MCF 10A (cell line): Measurements from ENCODE around the gene CCDC136. TPM values are rescaled to one million over a fixed set of nuclear protein-coding genes. Genes with fewer than 3 reads are reported as not detected.

ENCODE experiments used
- BruUV-seq: library from RNA; stranded (reverse); fragments of 400-500 nt; replicated peaks from 2 replicates; lab custom pipeline; 2021; lab: Mats Ljungman, UMichigan
- CTCF ChIA-PET: fragments of 300-600 bp; sonication (Branson Sonifier 250); formaldehyde crosslinking; extraction: SDS; loops from one replicate; lab custom pipeline; 2021; ENCODE audit warnings: antibody characterized with exemption, inconsistent platforms; lab: Yijun Ruan, JAX
- POLR2A ChIA-PET: fragments of 300-600, 350-650 bp; sonication (Branson Sonifier 250); formaldehyde crosslinking; extraction: SDS; loops from one replicate; lab custom pipeline; 2020; ENCODE audit warnings: antibody characterized with exemption, inconsistent platforms; lab: Yijun Ruan, JAX
- DNase-seq: peaks from one replicate; pipeline ENCODE4 v3.0.0-alpha.2; 2018; ENCODE audit not compliant: unreplicated experiment
- H3K27ac Mint-ChIP-seq: one replicate; pipeline ENCODE4 v1.8.0; 2022; ENCODE audit warnings: mild to moderate bottlenecking, low read depth, mixed read lengths; ENCODE audit not compliant: unreplicated experiment
- H3K27me3 Mint-ChIP-seq: one replicate; pipeline ENCODE4 v1.8.0; 2022; ENCODE audit warnings: mixed read lengths; ENCODE audit not compliant: insufficient read depth, unreplicated experiment
- H3K36me3 Mint-ChIP-seq: one replicate; pipeline ENCODE4 v1.8.0; 2022; ENCODE audit warnings: mild to moderate bottlenecking, moderate library complexity, mixed read lengths; ENCODE audit not compliant: insufficient read depth, unreplicated experiment
- H3K4me1 Mint-ChIP-seq: one replicate; pipeline ENCODE4 v1.8.0; 2022; ENCODE audit warnings: mixed read lengths; ENCODE audit not compliant: insufficient read depth, unreplicated experiment
- H3K4me3 Mint-ChIP-seq: one replicate; pipeline ENCODE4 v1.8.0; 2022; ENCODE audit warnings: mild to moderate bottlenecking, moderate library complexity, mixed read lengths; ENCODE audit not compliant: unreplicated experiment
- H3K9me3 Mint-ChIP-seq: one replicate; pipeline ENCODE4 v1.8.0; 2022; ENCODE audit warnings: mixed read lengths; ENCODE audit not compliant: unreplicated experiment
- intact Hi-C: fragments of 100-400 bp; cut with micrococcal nuclease; formaldehyde crosslinking; loops from 2 replicates; pipeline ENCODE4 v1.14.1; 2022
- total RNA-seq: library from RNA; stranded (reverse); gene quantifications from 2 replicates; pipeline ENCODE4 v1.2.3, GENCODE V29; 2022
- TF ChIP-seq, protein P1 (sequence below): fragments of 200-600 bp; IDR thresholded peaks from one replicate; pipeline ENCODE4 v1.8.0; 2022; ENCODE audit warnings: antibody characterized with exemption, mild to moderate bottlenecking; ENCODE audit not compliant: unreplicated experiment

The CCDC136 gene
- total RNA-seq, 1 experiment from 2014 or later = 3.5 TPM

DNA sequence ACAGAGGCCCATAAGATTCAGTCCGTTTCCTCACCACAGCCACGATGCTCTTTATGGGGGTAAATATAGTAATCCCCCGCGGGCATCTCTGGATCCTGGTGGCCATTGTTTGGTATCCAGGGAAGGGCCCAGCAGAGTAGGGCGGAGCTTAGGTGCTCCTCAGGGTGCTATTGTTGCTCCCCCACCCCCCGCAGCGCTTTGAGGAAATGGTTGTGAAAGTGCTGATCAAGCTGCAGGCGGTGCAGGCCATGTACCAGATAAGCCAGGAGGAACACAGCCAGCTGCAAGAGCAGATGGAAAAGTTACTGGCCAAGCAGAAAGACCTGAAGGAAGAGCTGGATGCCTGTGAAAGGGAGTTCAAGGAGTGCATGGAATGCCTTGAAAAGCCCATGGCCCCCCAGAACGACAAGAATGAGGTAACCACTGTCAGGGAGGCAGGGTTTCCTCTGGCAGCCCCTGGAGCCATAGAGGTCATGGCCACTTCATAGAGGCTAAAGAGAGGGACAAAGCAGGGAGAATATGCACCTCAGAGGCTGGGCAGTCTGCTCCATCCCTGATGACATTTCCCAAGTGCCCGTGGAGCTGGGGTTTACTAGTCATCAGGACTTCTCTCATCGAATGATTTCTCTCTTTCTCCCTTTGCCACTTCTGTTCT, 20.9 kb downstream of the CCDC136 start:
- H3K4me3 Mint-ChIP-seq = no peak overlapping the region
- intact Hi-C loops = no loop called here
- DNase-seq = no peak
- H3K27ac Mint-ChIP-seq = no peak overlapping the region
- no peaks in the 10 kb centered on the region for H3K9me3 Mint-ChIP-seq
- ChIA-PET POLR2A (interaction anchor here (0.6 to 1.4 kb wide), 2 partner anchors 11 to 1011 kb away, joined by 3 to 4 read pairs; no protein-coding TSS in a partner anchor), CTCF (no interaction called here)
- TF ChIP-seq, protein P1, sequence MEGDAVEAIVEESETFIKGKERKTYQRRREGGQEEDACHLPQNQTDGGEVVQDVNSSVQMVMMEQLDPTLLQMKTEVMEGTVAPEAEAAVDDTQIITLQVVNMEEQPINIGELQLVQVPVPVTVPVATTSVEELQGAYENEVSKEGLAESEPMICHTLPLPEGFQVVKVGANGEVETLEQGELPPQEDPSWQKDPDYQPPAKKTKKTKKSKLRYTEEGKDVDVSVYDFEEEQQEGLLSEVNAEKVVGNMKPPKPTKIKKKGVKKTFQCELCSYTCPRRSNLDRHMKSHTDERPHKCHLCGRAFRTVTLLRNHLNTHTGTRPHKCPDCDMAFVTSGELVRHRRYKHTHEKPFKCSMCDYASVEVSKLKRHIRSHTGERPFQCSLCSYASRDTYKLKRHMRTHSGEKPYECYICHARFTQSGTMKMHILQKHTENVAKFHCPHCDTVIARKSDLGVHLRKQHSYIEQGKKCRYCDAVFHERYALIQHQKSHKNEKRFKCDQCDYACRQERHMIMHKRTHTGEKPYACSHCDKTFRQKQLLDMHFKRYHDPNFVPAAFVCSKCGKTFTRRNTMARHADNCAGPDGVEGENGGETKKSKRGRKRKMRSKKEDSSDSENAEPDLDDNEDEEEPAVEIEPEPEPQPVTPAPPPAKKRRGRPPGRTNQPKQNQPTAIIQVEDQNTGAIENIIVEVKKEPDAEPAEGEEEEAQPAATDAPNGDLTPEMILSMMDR = no peak
- H3K4me1 Mint-ChIP-seq = peaks cover 6% of the 10 kb centered on the region
- peaks cover 27% of the 10 kb centered on the region for H3K27me3 Mint-ChIP-seq
- H3K36me3 Mint-ChIP-seq = peaks cover 10% of the 10 kb centered on the region
- no TSS peak for BruUV-seq

DNA sequence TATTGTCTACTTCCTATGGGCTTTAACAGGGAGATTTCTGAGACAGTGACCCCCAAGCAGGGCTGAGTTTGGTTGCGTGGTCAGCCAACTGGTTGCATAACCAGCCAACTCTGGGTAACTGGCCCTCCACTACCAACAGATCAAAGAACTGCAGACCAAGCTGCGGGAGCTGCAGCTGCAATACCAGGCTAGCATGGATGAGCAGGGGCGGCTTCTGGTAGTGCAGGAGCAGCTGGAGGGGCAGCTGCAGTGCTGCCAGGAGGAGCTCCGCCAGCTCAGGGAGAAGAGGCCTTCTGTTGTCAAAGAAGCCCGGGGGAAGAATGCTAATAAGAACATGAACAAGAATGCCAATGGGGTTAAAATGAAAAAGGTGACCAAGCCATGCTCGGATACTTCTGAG, 22.7 kb downstream of the CCDC136 start:
- ChIA-PET CTCF (no interaction called here), POLR2A (no interaction called here)
- Mint-ChIP-seq H3K36me3 (peaks cover under 1% of the 10 kb centered on the region), H3K4me3 (no peak overlapping the region), H3K27me3 (peaks cover 45% of the 10 kb centered on the region), H3K4me1 (peaks cover 6% of the 10 kb centered on the region), H3K27ac (no peak overlapping the region), H3K9me3 (no peaks in the 10 kb centered on the region)
- intact Hi-C loops = no loop called here
- no TSS peak for BruUV-seq
- TF ChIP-seq, protein P1 = no peak
- DNase-seq = no peak

DNA sequence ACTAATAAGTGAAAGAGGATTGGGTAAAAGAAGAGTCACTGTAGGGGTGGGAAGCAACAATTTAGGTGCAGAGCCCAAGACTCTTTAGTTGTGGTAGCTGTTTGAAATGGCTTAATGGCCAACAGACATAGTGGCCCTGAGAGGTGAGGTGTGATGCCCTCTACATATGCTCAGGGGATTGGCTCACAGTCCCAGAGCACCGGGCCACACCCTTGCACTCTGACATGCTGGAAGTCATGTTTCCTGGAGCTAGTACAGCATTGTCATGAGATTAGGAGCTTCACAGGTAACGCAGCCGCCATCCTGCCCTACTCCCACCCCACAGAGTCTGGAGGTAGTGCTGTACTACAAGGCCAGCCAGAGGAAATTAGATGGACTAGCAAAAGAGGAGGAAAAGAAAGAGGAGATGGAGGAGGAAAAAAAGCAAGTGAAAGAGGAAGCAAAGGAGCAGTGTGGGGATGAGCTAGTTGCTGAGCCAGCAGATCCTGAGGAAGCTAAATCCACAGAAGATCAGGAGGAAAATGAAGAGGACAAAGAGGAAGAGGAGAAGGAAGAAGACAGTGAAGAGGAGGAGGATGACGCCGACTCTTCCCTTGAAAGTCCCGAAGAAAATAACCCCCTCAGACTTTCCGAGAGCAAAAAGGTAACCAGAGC, 23.6 kb downstream of the CCDC136 start:
- POLR2A ChIA-PET = interaction anchor here (0.6 kb wide), 1 partner anchor 84 kb away, joined by 3 read pairs; no protein-coding TSS in a partner anchor
- no TSS peak for BruUV-seq
- Mint-ChIP-seq H3K9me3 (no peaks in the 10 kb centered on the region), H3K36me3 (no peaks in the 10 kb centered on the region), H3K4me3 (no peak overlapping the region), H3K4me1 (peaks cover 6% of the 10 kb centered on the region), H3K27me3 (peaks cover 54% of the 10 kb centered on the region), H3K27ac (no peak overlapping the region)
- intact Hi-C loops = no loop called here
- CTCF ChIA-PET = no interaction called here
- no peak for DNase-seq
- TF ChIP-seq, protein P1 = no peak

DNA sequence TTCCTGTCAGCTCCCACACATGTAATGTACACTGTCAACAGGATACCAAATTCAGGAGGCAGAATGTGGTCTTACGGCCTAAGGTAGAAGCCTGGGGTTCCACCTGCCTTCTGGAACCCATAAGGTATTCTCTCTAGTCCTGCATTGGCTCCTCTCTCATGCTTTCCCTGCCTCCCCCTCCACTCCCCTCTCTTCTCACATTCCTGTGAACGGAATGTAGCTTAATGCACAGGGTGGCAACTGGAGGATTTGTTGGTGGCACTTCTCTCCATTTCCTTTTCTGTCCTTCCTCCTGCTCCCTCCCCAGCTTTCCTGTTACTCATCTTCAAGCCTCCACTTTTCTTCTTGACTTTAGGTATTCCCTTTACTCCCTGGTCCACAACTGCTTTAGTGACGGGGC, 26.9 kb downstream of the CCDC136 start:
- TF ChIP-seq, protein P1 = no peak
- no peaks in the 10 kb centered on the region for H3K36me3 Mint-ChIP-seq
- no peak for DNase-seq
- CTCF ChIA-PET = interaction anchor here (0.5 to 1.4 kb wide), 2 partner anchors 64 to 113 kb away, joined by 4 read pairs; no protein-coding TSS in a partner anchor
- no peak overlapping the region for H3K4me3 Mint-ChIP-seq
- H3K9me3 Mint-ChIP-seq = no peaks in the 10 kb centered on the region
- H3K27ac Mint-ChIP-seq = no peak overlapping the region
- H3K27me3 Mint-ChIP-seq = peaks cover 80% of the 10 kb centered on the region
- POLR2A ChIA-PET = interaction anchor here (0.7 kb wide), 1 partner anchor 8 kb away, joined by 3 read pairs; no protein-coding TSS in a partner anchor
- no TSS peak for BruUV-seq
- H3K4me1 Mint-ChIP-seq = peaks cover 6% of the 10 kb centered on the region
- intact Hi-C loops = no loop called here
